Activated CD4-positive, alpha-beta T cell treated with anti-CD3 and anti-CD28 coated beads, Interleukin-2, amount 50 U/mL, for 1 hour (primary cell): ENCODE results near the gene SMARCB1.

ENCODE experiments used
- DNase-seq: peaks from one replicate; pipeline ENCODE4 v3.0.0-alpha.2; 2020

Gene SMARCB1

GRCh38 chr22:23762842-23763578, 23.8 kb upstream of the SMARCB1 start, which contains the start of gene C22orf15:
C22orf15 (plus strand) TSS chr22:23762990; CDS start chr22:23763307, 317 bp downstream.
- DNase-seq: no peak

GRCh38 chr22:23763579-23763945, 23.2 kb upstream of the SMARCB1 start:
- DNase-seq: peak; percentile 50

- DNase-seq: no peak
Measured at GRCh38 chr22:23763954-23764353, 22.8 kb upstream of the SMARCB1 start.

GRCh38 chr22:23764899-23765881, 21.6 kb upstream of the SMARCB1 start:
- DNase-seq: no peak

- DNase-seq: no peak
Measured at GRCh38 chr22:23767303-23767672, 19.5 kb upstream of the SMARCB1 start.

- DNase-seq: peak; percentile 70
Measured at GRCh38 chr22:23767673-23768548, 18.9 kb upstream of the SMARCB1 start, which contains the start of gene CHCHD10. CHCHD10 (minus strand) TSS chr22:23767972; CDS start chr22:23767874, 98 bp downstream.

- no peak for DNase-seq
Measured at GRCh38 chr22:23769321-23769965, 17.3 kb upstream of the SMARCB1 start.

GRCh38 chr22:23772315-23772648, 14.5 kb upstream of the SMARCB1 start:
- DNase-seq: no peak

GRCh38 chr22:23772649-23773473, 13.9 kb upstream of the SMARCB1 start, which contains the start of gene MMP11:
MMP11 (plus strand) TSS chr22:23772849; CDS start chr22:23772871, 22 bp downstream.
- peak; percentile 54 for DNase-seq

GRCh38 chr22:23773483-23774113, 13.2 kb upstream of the SMARCB1 start:
- DNase-seq: no peak

- no peak for DNase-seq
Measured at GRCh38 chr22:23774114-23774921, 12.4 kb upstream of the SMARCB1 start.

- no peak for DNase-seq
Measured at GRCh38 chr22:23774922-23775436, 11.8 kb upstream of the SMARCB1 start.

- DNase-seq: no peak
Measured at GRCh38 chr22:23775779-23776375, 10.9 kb upstream of the SMARCB1 start.

GRCh38 chr22:23777776-23778576, 8.8 kb upstream of the SMARCB1 start:
- DNase-seq: no peak

GRCh38 chr22:23778577-23778900, 8.2 kb upstream of the SMARCB1 start:
- DNase-seq: no peak

GRCh38 chr22:23779083-23779482, 7.7 kb upstream of the SMARCB1 start:
- DNase-seq: no peak

- no peak for DNase-seq
Measured at GRCh38 chr22:23779731-23780130, 7.0 kb upstream of the SMARCB1 start.

GRCh38 chr22:23780146-23780748, 6.5 kb upstream of the SMARCB1 start:
- DNase-seq: no peak
